Measurements from ENCODE around the gene ASB6. TPM values are rescaled to one million over a fixed set of nuclear protein-coding genes. Genes with fewer than 3 reads are reported as not detected.
"Not testable (repeated sequence)": the region's sequence is repeated elsewhere in the genome, so short reads cannot be mapped to it uniquely, and the experiment has no call there.

ASB6 gene
- polyA plus RNA-seq, 1 donor, result 11.8 TPM

DNA sequence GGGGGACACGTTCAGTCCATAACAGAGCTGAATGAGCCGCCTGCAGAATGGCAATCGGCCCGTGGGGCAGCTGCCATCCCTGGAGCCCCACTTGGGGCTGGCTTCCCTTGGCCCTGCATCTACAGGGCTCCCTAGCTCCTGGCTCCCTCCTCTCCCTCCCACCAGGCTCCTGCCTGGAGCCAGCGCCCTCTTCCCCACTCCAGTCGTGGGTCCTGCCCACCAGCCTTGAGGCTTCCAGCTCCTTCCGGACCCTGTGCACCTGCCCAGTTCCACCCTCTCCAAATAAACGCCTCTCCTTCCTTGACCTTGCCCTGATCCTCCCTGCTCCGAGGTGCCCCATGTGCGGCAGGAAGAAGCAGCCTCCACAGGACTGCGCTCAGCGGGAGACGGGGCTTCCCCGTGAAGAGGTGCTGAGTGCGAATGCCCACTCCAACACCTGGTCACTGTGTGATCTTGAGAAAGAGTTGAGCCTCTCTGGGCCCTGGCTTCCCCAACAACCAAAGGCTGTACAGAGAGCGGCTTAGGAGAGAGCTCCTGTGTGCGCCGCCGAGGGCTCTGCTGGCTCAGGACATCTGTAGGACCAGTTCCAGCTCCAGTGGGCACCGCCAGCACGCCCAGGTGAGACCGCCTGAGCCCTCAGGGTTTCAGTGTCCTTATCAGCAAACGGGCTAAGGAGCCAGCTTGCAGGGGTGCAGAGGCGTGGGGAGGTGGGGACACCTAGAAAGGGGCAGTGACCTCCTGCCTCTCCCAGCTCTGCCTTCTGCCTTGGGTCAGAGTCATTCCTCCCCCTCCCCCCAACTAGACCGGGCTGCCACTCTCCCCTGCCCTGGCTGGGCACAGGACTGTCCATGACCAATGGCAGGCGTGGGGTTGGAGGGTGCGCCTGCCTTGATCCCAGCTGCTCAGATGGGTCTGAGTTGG is 33.1 kb downstream of the ASB6 start:
- DNase-seq (ENCODE audit: low read depth), result no peak

DNA sequence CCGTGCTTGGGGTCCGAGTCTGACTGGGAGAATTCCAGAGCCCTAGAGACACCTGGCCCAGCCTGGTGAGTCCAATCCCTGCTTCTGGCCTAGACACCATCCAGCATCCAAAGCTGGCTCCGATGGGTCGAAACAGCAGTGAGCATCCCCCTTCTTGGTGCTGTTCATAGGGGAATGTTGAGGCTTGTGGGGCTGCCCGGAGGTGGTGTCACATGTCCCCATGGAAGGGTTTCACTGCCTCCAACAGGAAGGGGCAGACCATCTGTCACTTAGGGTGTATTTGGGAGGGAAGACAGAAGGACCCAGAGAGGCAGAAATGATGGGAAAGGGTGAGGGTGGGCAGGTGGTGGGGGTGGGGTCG is 34.9 kb downstream of the ASB6 start:
- DNase-seq (ENCODE audit: low read depth), result no peak

DNA sequence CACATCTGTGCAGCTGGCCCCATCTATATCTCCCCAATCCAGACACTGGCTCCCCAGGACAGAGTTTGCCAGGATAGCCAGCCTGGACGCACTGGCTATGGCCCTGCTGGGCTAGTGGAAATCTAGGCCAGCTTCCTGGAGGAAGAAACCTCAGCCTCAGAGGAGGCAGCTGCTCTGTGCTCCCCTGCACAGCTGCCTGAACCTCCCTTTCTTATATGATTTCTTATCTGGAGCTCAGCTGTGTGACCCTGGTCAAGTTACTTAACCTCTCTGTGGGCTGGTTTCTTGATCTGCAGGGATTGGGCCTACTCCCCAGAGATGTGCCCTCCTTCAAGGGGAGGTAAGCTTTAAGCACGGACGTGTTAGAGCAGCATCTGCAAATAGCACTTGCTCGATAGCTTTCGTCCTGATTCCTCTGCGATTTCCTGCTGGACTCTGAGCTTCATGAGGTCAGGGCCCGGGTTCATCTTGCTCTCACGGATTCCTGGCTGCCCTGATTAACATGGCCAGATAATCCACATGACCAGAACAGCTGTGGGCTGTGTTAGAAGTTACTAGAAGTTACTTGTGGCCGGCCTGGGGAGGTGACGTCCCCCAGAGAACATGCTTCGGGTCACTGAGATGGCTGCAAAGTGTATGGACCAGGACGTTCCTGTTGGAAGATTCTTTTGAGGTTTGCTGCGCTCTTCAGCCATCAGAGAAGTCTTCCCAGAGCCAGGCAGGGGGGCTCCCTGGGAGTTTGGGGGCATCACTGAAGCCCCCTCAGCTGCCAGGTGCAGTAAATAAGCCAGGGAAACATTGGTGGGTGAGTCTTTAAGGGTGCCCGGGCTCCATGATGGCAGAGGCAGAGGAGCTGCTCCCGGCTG is 35.6 kb downstream of the ASB6 start:
- DNase-seq (ENCODE audit: low read depth), result no peak

DNA sequence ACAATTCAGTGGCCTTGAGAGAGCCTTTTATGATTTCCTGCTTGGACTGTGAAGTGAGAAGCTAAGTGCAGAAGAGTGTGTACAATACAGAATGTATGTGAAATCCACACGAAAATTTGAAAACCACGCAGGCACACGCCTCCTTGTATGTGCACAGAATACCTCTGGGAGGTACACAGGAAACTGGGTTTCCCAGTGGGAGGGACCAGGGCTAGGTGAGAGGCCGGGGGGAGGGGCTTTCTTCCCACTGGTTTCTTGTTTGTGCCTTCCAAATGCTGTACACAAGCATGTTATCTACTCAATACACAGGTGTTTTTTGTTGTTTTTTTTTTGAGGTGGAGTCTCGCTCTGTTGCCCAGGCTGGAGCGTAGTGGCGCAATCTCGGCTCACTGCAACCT is 37.2 kb downstream of the ASB6 start:
- no peak for DNase-seq (ENCODE audit: low read depth)

DNA sequence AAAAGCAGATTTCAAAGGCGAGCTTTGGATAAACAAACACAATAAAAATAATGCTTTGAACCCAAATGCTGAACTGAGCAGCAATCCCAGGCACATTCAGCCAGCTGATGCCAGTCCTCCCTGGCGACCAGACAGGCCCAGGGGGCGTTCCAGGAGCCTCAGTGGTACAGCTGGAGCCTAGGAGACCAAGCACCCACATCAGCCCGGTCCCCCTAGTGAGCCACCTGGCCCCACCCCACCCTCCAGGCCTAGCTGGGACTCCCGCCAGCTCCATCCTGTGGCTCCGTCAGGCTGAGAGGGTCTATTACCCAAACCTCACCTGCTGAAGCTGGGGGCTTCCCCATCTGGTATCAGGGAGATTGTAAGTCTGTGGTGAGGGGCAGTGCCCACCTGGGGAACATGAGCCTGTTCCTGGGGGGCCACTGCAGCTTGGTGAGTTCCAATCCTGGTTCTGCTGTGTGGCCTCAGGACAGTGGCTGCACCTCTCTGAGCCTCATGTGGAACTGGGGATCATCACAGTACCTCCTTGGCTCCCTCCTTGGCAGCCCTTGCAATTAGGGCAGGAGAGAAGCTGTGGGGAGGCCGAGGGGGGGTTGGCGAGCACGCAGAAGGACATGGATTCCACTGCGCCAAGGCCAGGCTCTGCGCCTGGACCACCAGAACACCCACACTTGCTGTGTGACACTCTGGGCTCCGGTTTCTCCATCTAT is 37.7 kb downstream of the ASB6 start:
- DNase-seq (ENCODE audit: low read depth), result no peak

DNA sequence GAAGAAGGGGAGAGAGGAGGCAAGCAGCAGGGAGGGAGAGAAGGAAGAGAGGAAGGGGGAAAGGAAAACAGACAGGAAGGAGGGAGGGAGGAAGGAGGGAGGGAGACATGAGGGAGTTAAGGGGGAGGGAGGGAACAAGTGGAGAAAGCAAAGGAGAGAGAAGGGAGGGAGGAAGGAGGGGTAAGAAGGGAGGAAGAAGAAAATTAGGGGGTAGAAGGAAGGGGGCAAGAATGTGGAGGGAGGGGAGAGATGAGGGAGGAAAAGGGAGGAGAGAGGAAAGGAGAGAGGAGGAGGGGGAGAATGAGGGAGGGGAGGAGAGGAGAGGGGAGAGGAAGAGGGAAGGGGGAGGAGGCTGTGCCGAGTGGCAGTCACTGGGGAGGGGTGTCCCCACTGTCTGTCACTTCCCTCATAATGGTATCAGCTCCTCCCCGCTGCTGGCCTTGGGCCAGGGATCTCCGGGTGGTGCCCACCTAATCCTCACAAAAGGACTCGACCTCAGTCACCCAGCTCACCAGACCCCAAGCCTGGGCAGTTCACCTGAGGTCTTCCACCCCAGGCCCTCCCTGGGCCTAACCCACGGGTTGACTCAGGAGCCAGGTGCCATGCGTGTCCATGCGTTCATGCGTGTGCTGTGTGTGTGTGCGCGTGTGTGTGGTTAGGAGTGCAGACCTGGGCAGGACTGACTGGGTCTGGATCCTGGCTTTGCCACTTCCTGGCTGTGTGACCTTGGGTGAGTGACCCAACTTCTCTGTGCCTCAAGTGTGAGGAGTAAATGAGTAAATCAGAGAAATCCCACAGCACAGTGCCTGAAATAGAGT is 39.1 kb downstream of the ASB6 start:
- no peak for DNase-seq (ENCODE audit: low read depth)

DNA sequence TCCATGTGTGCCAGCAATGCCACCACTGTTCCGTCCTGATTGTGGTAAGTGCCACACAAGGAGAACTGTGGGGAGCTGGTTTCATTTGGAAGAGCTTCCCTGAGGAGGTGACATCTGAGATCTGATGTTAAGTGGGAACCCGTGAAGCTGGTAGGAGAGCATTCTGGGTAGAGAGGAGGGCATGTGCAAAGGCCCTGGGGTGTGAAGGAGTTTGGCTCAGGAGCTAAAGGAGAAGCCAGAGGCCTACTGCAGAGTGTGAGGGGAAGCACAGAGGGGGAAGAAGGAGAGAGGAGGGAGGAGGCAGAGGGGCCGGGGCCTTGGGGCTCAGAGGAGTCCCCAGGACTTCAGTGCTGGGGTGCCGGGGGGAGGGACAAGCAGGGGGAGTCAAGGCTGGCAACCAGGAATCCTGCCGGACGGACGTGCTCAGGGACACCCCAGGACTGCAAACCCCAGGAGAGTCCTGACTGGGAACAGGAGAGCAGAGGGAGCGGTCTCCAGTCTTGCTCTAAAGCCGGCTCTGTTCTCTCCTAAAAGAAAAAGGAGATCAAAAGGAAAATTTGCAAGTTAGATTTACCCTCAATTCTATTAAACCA is 40.8 kb downstream of the ASB6 start:
- no peak for DNase-seq (ENCODE audit: low read depth)

DNA sequence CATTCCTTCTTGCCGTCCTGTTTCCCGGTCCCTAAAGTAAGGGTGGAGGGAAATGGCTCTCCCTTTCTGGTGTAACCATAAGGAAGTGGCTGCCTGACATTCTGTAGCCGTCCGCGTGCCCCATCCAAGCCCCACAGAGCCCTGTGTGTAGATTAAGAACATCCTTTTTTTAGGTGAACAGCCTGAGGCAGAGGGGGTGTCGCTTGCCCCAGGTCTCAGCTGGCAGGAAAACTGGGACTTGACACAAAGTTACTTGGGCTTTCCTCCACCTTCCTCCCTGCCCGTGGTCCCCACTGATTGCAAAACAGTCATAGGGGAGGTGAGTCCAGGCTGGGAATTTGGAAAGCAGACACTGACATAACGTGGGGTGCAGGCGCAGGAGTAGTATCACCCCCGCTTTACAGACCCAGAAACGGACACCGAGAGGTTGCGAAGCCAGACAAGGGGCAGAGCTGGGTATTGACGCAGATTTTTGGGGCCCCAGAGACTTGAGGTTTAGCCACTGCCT is 43.8 kb downstream of the ASB6 start:
- DNase-seq (ENCODE audit: low read depth), result no peak

DNA sequence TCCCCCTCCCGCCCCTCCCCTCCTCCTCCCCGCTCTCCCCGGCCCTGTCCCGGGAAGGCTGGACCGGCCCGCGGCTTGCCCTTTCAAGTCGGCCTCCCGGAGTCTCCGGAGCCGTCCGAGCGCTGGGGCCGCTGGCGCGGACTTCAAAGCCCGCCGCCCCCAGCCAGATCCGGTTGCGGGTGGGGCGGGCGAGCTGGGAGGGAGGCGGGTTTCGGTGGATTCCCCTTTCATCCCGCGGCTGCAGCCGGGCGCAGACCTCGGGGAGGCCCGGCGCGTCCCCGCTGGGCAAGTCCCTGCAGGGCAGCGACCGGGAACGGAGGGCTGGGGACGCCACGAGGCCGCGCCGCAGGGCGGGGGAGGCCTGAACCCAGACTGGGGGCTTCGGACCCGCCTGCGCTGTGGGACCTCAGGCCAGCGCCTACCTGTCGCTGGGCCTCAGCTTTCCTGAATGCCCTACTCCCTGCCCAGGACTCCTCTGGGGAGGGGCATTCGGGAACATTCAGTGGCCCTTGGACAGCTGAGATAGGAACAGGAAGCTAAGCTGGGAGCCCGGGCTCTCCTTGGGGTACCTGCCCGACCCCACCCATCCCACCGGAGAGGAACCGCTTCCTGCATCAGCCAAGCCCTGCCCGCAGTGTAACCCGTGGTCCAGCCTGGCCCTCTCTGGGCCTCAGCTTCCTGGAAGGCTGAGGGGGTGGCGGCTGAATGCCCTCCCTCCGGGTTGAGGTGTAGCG is 44.4 kb downstream of the ASB6 start:
- DNase-seq (ENCODE audit: low read depth), result no peak

DNA sequence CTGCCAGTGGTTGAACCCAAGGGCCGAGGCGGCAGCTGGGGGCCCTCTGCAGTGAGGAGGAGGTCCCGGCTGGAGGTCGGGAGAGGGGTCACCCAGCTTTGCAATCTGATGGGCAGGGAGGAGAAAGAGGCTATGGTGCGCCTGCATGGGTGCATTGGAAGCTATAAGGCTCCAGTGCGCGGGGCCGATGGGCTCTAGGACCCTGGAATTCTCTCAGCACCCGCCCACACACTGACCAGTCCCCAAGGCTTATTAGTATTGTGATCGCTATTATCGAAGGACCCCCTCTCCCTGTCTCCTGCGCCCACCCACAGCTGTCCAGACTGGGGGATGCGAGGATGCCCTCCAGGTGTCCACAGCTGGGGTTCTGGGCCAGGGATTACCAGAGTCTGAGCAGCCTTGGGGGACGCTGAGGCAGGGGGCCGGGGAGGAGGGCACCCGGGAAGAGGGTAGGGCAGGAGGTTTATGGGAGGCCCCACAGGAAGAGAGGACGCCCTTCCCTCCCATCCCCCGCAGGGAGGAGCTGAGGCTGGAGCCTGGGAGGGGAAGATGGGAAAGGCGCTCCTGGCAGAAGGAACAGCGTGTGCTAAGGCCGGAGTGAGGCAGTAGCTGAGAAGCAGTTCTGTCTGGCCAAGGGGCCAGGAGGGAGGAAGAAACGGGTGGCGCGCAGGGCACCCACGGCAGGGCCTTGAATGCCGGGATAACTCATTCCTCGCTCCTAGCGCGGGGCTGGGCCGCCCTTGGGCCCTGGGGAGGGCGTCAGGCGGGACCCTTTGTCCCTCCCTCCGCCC is 45.2 kb downstream of the ASB6 start:
- DNase-seq (ENCODE audit: low read depth), result no peak

DNA sequence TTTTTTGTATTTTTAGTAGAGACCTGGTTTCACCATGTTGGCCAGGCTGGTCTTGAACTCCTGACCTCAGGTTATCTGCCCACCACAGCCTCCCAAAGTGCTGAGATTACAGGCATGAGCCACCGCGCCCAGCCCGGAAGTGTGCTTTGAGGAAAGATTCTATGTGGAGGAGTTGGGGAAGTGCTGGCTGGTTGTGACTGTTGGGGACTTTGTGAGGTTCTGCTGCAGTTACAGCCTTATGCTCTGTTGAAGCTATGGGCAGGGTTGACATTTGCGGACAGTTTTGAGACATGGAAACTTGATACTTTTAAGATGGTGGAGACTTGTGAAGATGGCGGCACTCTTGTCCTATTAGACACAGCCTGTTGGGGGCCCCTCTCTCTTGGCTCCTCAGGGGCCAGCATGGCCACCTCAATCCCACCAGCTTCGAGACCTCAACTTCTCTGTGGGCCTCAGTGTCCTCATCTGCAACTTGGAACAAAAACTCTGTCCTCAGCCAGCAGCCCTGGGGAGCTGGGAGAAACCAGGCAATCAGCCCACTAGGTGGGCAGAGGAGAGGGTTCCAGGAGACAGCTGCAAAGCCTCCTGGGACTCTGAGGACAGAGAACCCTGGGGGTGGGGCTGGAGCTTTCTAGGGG is 45.9 kb downstream of the ASB6 start:
- DNase-seq (ENCODE audit: low read depth), result no peak

DNA sequence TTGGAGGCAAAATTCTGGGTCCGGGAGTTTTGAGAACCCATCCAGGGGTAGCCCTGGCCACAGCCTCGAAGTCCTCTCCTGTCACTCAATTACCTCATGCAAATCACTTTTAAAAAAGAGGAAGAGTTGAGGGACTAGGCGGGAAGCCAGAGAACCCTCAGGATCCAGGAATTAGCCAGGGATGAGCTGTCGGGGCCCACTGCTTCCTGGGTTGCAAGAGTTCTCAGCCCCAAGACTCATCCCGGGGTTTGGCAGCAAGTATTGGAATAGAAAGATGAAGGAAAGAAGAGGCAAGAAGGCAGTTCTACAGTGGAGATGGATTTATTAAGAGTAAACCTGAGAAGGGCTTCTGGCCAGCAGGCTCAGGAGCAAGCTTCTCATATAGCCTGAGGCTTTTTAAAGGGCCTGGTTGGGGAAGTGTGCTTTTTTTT is 46.6 kb downstream of the ASB6 start:
- DNase-seq (ENCODE audit: low read depth), result no peak

DNA sequence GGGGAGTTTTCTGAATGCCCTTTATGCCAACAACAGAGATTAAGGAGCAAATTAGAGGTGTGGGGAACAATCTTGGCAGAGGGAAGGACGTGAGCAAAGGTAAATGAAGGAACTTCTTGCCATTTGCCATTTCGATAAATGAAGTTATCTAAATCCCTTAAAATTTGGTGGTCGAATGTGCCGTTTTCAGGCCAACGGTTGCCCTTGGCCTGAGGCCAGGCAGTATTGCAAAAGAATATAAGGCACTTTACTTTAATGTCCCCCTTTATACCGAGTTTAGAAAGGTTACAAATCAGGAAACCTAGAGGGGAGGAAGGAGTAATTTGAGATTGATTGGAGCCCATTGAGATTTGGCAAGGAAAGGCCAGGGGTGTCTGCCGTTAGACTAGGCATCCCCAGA is 47.3 kb downstream of the ASB6 start:
- no peak for DNase-seq (ENCODE audit: low read depth)

DNA sequence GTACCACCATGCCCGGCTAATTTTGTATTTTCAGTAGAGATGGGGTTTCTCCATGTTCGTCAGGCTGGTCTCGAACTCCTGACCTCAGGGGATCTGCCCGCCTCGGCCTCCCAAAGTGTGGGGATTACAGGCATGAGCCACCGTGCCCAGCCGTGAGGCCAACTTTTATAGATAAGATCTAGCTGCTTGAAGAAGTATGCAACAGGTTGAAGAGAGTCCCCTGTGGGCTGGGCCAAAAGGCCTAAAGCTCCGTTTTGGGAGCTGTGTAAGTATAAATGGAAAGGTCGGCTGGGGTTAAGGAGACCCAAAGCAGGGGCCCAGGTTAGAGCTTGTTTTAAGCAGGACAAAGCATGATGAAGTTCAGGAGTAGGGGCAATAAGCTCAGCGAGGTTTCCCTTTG is 49.2 kb downstream of the ASB6 start:
- DNase-seq (ENCODE audit: low read depth), result not testable (repeated sequence)

DNA sequence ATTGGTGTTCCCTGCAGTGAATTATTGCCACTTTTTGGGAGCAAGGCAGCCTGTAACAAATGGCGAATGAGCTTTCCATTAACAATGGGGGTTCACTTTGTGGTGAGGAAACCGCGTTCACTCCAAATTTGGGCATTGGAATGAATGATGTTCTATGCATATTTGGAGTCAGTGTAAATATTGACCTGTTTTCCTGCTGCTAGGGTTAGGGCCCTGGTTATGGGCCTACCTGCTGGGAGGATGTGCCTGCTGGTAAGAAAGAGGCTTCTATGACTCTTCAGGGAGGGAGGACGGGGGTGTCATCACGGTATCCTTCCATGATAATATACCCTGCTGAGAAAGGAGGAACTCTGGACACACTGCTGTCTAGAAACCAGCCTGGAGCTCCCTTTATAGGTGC is 50.0 kb downstream of the ASB6 start:
- DNase-seq (ENCODE audit: low read depth), result no peak

DNA sequence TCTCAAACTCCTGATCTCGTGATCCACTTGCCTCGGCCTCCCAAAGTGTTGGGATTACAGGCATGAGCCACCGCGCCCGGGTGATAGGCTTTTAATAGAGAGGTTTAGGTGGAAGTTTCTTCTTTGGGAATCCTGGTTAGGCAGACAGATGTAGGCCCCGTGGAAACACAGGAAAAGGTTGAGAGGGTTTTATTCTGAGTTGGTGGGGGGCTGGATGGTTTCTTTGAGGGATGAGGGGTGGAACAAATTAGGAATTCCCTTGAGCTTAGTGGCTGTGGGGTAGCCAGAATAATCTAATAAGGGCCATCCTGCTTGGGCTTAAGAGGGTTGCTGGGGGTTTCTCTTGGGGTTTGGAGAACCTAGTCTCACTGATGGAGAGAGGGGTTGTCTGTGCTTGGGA is 51.5 kb downstream of the ASB6 start:
- no peak for DNase-seq (ENCODE audit: low read depth)

DNA sequence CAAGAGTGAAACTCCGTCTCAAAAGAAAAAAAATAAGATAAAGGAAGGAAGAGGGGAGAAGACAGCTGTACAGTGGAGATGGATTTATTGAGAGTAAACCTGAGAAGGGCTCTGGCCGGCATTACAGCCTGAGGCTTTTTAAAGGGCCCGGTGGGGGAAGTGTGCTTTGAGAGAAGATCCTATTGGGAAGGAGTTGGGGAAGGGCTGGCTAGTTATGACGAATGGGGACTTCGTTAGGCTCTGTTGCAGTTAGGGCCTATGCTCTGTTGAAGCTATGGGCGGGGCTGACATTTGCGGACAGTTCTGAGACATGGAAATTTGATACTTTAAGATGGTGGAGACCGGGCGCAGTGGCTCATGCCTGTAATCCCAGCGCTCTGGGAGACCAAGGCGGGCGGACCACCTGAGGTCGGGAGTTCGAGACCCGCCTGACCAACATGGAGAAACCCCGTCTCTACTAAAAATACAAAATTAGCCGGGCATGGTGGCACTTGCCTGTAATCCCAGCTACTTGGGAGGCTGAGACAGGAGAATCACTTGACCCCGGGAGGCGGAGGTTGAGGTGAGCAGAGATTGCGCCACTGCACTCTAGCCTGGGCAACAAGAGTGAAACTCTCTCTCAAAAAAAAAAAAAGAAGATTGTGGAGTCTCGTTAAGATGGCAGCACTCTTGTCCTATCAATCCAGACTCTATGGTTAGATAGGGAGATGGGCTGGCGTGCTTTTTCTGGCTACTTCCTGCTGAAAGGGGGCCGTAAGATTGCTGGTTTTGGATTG is 54.3 kb downstream of the ASB6 start:
- no peak for DNase-seq (ENCODE audit: low read depth)

DNA sequence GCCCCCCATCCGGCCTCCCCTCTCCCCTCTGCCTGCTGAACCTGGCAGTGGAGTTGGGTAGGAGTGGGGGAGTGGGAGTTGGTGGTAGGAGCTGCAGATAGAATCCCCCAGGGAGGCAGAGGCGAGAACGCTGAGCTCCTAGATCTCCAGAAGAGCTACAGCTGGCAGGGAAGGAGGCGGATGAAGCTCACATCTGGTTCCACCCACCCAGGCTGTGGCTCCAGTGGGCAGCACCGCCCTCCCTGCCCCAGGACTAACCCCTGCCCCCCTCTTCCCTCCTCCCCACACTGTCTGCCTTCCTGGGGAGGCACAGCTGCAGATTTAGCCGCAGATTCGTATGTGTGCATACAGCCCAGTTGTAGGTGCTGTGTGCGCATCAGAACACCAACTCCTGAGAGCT is 55.3 kb downstream of the ASB6 start:
- no peak for DNase-seq (ENCODE audit: low read depth)

Data from forelimb muscle (tissue), 1 donor.